ENCODE data around the gene ZNF236. TPM values are rescaled to one million over a fixed set of nuclear protein-coding genes. Genes with fewer than 3 reads are reported as not detected.

Gene ZNF236
- total and polyA plus RNA-seq, 8 donors = 1.8 to 31.7 (median 6.6) TPM

DNA sequence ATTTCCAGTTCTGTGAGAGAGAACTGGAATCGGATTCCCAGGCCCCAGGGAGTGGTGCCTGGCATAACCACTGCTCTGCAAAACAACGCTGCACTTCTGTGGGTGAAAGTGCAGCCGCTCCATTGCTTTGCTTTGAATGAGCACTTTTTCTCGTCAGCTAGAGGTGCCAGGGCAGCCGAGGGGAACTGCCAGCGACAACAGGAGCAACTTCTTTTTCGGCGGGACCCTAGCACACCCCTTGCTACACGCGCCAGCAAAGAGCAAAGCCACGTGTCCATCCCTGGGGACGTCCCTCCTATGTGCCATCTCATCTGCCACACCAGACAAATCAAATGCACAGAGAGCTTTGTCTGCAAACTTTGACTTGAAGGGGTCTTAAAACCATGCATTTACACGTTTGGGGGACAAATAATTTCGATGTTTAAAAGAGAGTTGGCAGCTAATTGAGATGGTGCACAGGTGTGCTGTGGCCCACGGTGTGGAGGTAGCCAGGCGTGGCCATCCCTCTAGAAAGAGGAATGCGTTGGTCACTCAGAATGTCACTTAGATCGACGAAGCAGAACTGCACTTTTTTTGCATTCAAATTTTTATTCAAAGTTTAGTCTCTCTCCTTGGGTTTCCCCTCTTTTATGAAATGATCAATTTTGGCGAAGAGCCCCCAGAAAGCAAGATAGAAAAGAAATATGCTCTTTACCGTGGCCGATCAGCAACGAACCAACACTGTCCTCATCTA lies 158.5 kb downstream of the ZNF236 start:
- intact Hi-C loops (cut with DNase I; ENCODE audit: low total_unique reads) = loop anchor here (10.0 kb wide), 2 partner anchors 56 to 186 kb away; no protein-coding TSS in a partner anchor
- TF ChIP-seq POLR2AphosphoS5 (IDR thresholded peaks at IDR 0.05) = no peak
- TF ChIP-seq CTCF (IDR thresholded peaks at IDR 0.05) = no peak
- TF ChIP-seq POLR2A (IDR thresholded peaks at IDR 0.05) = no peak
- no peak for TF ChIP-seq EP300 (IDR thresholded peaks at IDR 0.05)
- Histone ChIP-seq H3K27me3 (no peaks in the 10 kb centered on the region), H3K4me1 (peaks cover 12 to 52% (median 43%) of the 10 kb centered on the region in 4 donors), H3K9me3 (no peaks in the 10 kb centered on the region), H3K4me3 (no peak overlapping the region), H3K27ac (peak overlapping the region in 2 of 5 donors; percentile 45 to 65), H3K36me3 (peaks cover 0 to 15% (median 2%) of the 10 kb centered on the region in 4 donors)
- DNase-seq = no peak
- 49 to 74% (median 72%) methylated on average over 23 of the region's 23 CpGs for WGBS, 5 donors

- Histone ChIP-seq H3K27me3 (no peaks in the 10 kb centered on the region), H3K9me3 (no peaks in the 10 kb centered on the region), H3K36me3 (peaks cover 0 to 15% (median 2%) of the 10 kb centered on the region in 4 donors), H3K4me1 (peaks cover 12 to 52% (median 45%) of the 10 kb centered on the region in 4 donors), H3K27ac (peak overlapping the region; percentile 8 to 65 (median 45)), H3K4me3 (no peak overlapping the region)
- intact Hi-C loops (cut with DNase I; ENCODE audit: low total_unique reads) = loop anchor here (10.0 kb wide), 2 partner anchors 57 to 187 kb away; no protein-coding TSS in a partner anchor
- WGBS, 5 donors = 41 to 62% (median 47%) methylated on average over 13 of the region's 13 CpGs
- peak; percentile 28 to 61 for DNase-seq
- TF ChIP-seq POLR2AphosphoS5 (IDR thresholded peaks at IDR 0.05) = peak in 1 of 3 donors; percentile 11
- TF ChIP-seq EP300 (IDR thresholded peaks at IDR 0.05) = no peak
- TF ChIP-seq POLR2A (IDR thresholded peaks at IDR 0.05) = no peak
- TF ChIP-seq CTCF (IDR thresholded peaks at IDR 0.05) = peak in 1 of 7 experiments; percentile 11
Measured at GRCh38 chr18:76981396-76981968, 159.1 kb downstream of the ZNF236 start.

GRCh38 chr18:76982038-76982437 lies 159.7 kb downstream of the ZNF236 start:
- Histone ChIP-seq H3K4me1 (peaks cover 12 to 55% (median 46%) of the 10 kb centered on the region in 4 donors), H3K36me3 (peaks cover 0 to 15% (median 2%) of the 10 kb centered on the region in 4 donors), H3K9me3 (no peaks in the 10 kb centered on the region), H3K27ac (peak overlapping the region in 3 of 5 donors; percentile 15 to 65 (median 45)), H3K4me3 (no peak overlapping the region), H3K27me3 (no peaks in the 10 kb centered on the region)
- WGBS, 5 donors = 46 to 68% (median 61%) methylated on average over 5 of the region's 5 CpGs
- intact Hi-C loops (cut with DNase I; ENCODE audit: low total_unique reads) = loop anchor here (10.0 kb wide), 2 partner anchors 57 to 187 kb away; no protein-coding TSS in a partner anchor
- no peak for TF ChIP-seq POLR2A (IDR thresholded peaks at IDR 0.05)
- no peak for DNase-seq

DNA sequence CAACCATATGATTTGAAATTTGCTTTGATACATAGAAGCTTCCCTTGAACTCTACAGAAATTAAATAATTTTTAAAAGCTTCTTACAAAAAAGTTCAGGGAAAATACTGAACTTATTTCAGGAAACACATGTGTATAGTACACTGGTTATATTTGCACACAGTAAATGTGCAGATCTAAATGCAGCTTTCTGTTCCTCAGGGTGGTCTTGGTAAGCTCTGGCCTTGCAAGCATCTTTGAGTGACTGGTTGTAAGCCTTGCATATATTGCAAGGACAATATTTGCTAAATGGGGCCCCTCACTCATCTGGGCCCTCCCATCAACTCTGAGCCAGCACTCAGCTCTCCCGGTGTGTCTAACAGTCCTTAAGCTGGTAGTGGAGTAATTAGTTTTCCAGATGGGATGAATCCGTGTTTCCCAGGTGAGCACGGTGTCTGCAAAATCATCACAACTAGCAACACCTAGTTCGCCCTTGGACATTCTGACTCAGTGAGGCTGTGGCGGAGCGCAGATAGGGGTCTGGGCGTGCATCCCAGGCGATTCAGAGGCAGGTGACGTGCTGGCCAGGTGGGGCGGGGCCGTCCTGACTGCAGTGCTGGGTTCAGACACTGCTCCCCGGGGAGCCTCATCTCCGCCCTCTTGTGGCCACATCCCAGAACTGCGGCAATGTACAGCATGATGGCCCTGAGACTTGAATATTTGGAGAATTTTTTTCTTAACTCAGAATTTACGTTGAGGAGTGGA lies 160.7 kb downstream of the ZNF236 start:
- H3K4me3 ChIP-seq = no peak overlapping the region
- no peaks in the 10 kb centered on the region for H3K27me3 ChIP-seq
- peaks cover 0 to 15% (median 2%) of the 10 kb centered on the region in 4 donors for H3K36me3 ChIP-seq
- 7 to 30% (median 13%) methylated on average over 5 to 15 of the region's 15 CpGs for WGBS, 5 donors
- peak; percentile 95 to 96 for DNase-seq
- intact Hi-C loops (cut with DNase I; ENCODE audit: low total_unique reads) = loop anchor here (10.0 kb wide), 2 partner anchors 58 to 188 kb away; no protein-coding TSS in a partner anchor
- peaks cover 8 to 51% (median 40%) of the 10 kb centered on the region in 4 donors for H3K4me1 ChIP-seq
- peak in 1 of 3 donors; percentile 74 for TF ChIP-seq POLR2AphosphoS5 (IDR thresholded peaks at IDR 0.05)
- no peak for TF ChIP-seq POLR2A (IDR thresholded peaks at IDR 0.05)
- TF ChIP-seq EP300 (IDR thresholded peaks at IDR 0.05) = no peak
- TF ChIP-seq CTCF (IDR thresholded peaks at IDR 0.05) = peak in 5 of 7 experiments; percentile 84 to 97 (median 95)
- H3K27ac ChIP-seq = no peak overlapping the region
- no peaks in the 10 kb centered on the region for H3K9me3 ChIP-seq

All from stomach (tissue), 9 donors.